ENCODE data around the gene CWF19L1.

DNA sequence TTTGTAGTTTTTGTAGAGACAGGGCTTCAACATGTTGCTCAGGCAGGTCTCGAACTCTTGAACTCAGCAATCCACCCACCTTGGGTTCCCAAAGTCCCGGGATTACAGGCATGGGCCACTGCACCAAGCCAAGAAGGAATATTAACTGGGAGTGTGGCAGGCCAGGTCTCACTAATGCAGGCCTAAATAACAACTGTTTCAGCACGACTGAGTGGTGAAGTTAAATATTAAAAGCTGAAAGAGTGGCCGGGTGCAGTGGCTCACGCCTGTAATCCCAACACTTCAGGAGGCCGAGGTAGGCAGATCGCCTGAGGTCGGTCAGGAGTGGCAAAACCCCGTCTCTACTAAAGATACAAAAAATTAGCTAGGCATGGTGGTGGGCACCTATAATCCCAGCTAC lies 59.2 kb downstream of the CWF19L1 start:
- no peak for TF ChIP-seq POLR2A (IDR thresholded peaks at IDR 0.05)
- TF ChIP-seq, protein P1, sequence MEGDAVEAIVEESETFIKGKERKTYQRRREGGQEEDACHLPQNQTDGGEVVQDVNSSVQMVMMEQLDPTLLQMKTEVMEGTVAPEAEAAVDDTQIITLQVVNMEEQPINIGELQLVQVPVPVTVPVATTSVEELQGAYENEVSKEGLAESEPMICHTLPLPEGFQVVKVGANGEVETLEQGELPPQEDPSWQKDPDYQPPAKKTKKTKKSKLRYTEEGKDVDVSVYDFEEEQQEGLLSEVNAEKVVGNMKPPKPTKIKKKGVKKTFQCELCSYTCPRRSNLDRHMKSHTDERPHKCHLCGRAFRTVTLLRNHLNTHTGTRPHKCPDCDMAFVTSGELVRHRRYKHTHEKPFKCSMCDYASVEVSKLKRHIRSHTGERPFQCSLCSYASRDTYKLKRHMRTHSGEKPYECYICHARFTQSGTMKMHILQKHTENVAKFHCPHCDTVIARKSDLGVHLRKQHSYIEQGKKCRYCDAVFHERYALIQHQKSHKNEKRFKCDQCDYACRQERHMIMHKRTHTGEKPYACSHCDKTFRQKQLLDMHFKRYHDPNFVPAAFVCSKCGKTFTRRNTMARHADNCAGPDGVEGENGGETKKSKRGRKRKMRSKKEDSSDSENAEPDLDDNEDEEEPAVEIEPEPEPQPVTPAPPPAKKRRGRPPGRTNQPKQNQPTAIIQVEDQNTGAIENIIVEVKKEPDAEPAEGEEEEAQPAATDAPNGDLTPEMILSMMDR (IDR thresholded peaks at IDR 0.05) = no peak
- no peak for TF ChIP-seq POLR2AphosphoS5 (IDR thresholded peaks at IDR 0.05)
- TF ChIP-seq EP300 (IDR thresholded peaks at IDR 0.05) = no peak
